Loucy (cell line): Measurements from ENCODE around the gene GLT6D1.

ENCODE experiments used
- CTCF ChIP-seq: fragments of 200-600 bp; sonication (generic); conservative IDR thresholded peaks from 2 replicates; pipeline ENCODE4 v1.5.1; 2014; ENCODE audit warnings: mild to moderate bottlenecking, antibody characterized with exemption, low read length
- EZH2phosphoT487 ChIP-seq: fragments of 200-600 bp; IDR thresholded peaks from 2 replicates; pipeline ENCODE4 v1.6.1; 2018; ENCODE audit warnings: antibody characterized with exemption, mild to moderate bottlenecking, moderate library complexity, borderline replicate concordance

DNA sequence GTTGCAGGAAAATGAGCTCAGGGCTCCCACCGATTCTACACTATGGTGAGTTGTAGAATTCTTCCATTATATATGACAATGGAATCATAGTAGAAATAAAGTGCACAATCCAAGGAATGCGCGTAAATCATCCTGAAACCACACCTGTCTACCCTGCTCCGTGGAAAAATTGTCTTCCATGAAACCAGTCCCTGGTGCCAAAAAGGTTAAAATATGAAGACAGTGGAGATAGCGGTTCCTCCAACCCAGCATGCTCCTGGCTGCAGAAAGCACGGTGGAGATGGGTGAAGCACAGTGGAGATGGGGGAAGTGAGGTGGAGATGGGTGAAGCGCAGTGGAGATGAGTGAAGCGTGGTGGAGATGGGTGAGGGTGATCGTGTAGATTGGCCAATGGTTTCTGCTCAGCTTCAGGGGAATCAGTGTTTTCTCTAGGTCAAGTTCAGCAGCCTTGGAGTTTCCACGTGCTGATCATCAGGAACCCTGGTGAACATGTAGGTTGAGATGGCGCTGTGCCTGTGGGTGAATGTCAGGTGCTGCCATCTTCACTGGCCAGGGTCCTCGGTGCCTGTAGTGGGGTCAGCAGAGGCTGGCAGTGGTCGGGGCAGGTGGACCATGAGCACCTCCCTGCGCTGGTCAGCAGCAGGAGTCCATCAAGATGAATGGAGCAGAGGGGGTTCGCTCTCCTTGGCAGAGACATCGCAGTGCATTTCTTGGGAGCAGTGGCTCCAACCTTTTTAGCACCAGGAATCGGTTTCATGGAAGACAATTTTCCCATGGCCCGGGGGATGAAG lies 57.5 kb downstream of the GLT6D1 start:
- TF ChIP-seq CTCF = no peak
- no peak for TF ChIP-seq EZH2phosphoT487
